IMR-90 (cell line): Measurements from ENCODE around the gene CDHR4. TPM values are rescaled to one million over a fixed set of nuclear protein-coding genes. Genes with fewer than 3 reads are reported as not detected.
"Not testable (repeated sequence)": the region's sequence is repeated elsewhere in the genome, so short reads cannot be mapped to it uniquely, and the experiment has no call there.

Source experiments
- ATAC-seq: fragments of 200-7000 bp; cut with Tn5 transposase; 2 replicates; pipeline ENCODE4 v1.9.1; 2020; ENCODE audit warnings: low read depth, mild to moderate bottlenecking, moderate library complexity
- BruUV-seq: library from RNA; stranded (reverse); fragments of 400-500 nt; replicated peaks from 2 replicates; lab custom pipeline; 2021; lab: Mats Ljungman, UMichigan
- CTCF ChIA-PET: fragments of 300-600 bp; formaldehyde crosslinking; extraction: SDS; loops from one replicate; lab custom pipeline; 2021; ENCODE audit warnings: antibody characterized with exemption; lab: Yijun Ruan, JAX
- POLR2A ChIA-PET: fragments of 300-600 bp; sonication (Branson Sonifier 250); formaldehyde crosslinking; loops from one replicate; lab custom pipeline; 2022; ENCODE audit warnings: antibody characterized with exemption; ENCODE audit not compliant: unreplicated experiment; lab: Charles Lee
- DNase-seq: peaks from one replicate; pipeline ENCODE4 v3.0.0; 2013
- H2AFZ ChIP-seq: replicated peaks from 2 replicates; pipeline ENCODE3; 2013; ENCODE audit warnings: low read length, mild to moderate bottlenecking; ENCODE audit not compliant: poor library complexity
- H2AK5ac ChIP-seq: 2 replicates; pipeline ENCODE4 v1.6.1; 2013; ENCODE audit warnings: low read depth, low read length, inconsistent platforms
- H2AK9ac ChIP-seq: replicated peaks from 2 replicates; pipeline ENCODE3; 2013; ENCODE audit warnings: mild to moderate bottlenecking, low read depth, low read length, moderate library complexity; ENCODE audit not compliant: poor library complexity
- H2BK120ac ChIP-seq: 2 replicates; pipeline ENCODE4 v1.6.1; 2013; ENCODE audit warnings: low read depth, low read length, inconsistent platforms
- H2BK15ac ChIP-seq: 3 replicates; pipeline ENCODE4 v1.6.1; 2013; ENCODE audit warnings: low read depth, low read length, inconsistent platforms
- H2BK20ac ChIP-seq: 2 replicates; pipeline ENCODE4 v1.6.1; 2013; ENCODE audit warnings: low read depth, mild to moderate bottlenecking, inconsistent platforms, low read length, moderate library complexity
- H2BK5ac ChIP-seq: 2 replicates; pipeline ENCODE4 v1.6.1; 2013; ENCODE audit warnings: mild to moderate bottlenecking, low read depth, low read length, inconsistent platforms; ENCODE audit not compliant: poor library complexity, severe bottlenecking
- H3K14ac ChIP-seq: replicated peaks from 2 replicates; pipeline ENCODE4 v1.6.1; 2013; ENCODE audit warnings: low read depth, low read length, inconsistent platforms
- H3K18ac ChIP-seq: 2 replicates; pipeline ENCODE4 v1.6.1; 2013; ENCODE audit warnings: low read depth, low read length, control low read depth
- H3K23ac ChIP-seq: 2 replicates; pipeline ENCODE4 v1.6.1; 2013; ENCODE audit warnings: low read depth, low read length, inconsistent platforms
- H3K27ac ChIP-seq: 2 replicates; pipeline ENCODE4 v1.5.1; 2013; ENCODE audit warnings: mild to moderate bottlenecking, control low read depth, low read length; ENCODE audit not compliant: insufficient read depth
- H3K27me3 ChIP-seq: 2 replicates; pipeline ENCODE4 v1.6.1; 2013; ENCODE audit warnings: low read length; ENCODE audit not compliant: control insufficient read depth, insufficient read depth
- H3K36me3 ChIP-seq: 2 replicates; pipeline ENCODE4 v1.6.1; 2013; ENCODE audit warnings: low read length, mixed read lengths; ENCODE audit not compliant: control insufficient read depth, insufficient read depth
- H3K4ac ChIP-seq: 2 replicates; pipeline ENCODE4 v1.6.1; 2013; ENCODE audit warnings: low read depth, low read length, inconsistent platforms
- H3K4me1 ChIP-seq: 2 replicates; pipeline ENCODE4 v1.6.1; 2013; ENCODE audit warnings: low read length, mixed read lengths; ENCODE audit not compliant: control insufficient read depth, insufficient read depth
- H3K4me2 ChIP-seq: 2 replicates; pipeline ENCODE4 v1.6.1; 2013; ENCODE audit warnings: low read depth, mild to moderate bottlenecking, control low read depth, low read length, moderate library complexity
- H3K4me3 ChIP-seq: 2 replicates; pipeline ENCODE4 v1.5.1; 2013; ENCODE audit warnings: low read depth, mild to moderate bottlenecking, control low read depth, low read length, moderate library complexity; ENCODE audit not compliant: insufficient read depth
- H3K56ac ChIP-seq: 2 replicates; pipeline ENCODE4 v1.6.1; 2013; ENCODE audit warnings: low read length, inconsistent platforms; ENCODE audit not compliant: insufficient read depth; ENCODE audit errors: extremely low read depth
- H3K79me1 ChIP-seq, 2 experiments: 2 replicates each; pipeline ENCODE4 v1.6.1; 2013; ENCODE audit warnings: low read length in 2 of 2, inconsistent platforms in 1 of 2, low read depth in 1 of 2
- H3K9ac ChIP-seq: 2 replicates; pipeline ENCODE4 v1.6.1; 2013; ENCODE audit warnings: low read depth, low read length, control low read depth
- H3K9me1 ChIP-seq: 2 replicates; pipeline ENCODE4 v1.6.1; 2013; ENCODE audit warnings: low read length, inconsistent platforms; ENCODE audit not compliant: insufficient read depth
- H3K9me3 ChIP-seq: 2 replicates; pipeline ENCODE4 v1.6.1; 2013; ENCODE audit warnings: low read length; ENCODE audit not compliant: control insufficient read depth, insufficient read depth
- H4K20me1 ChIP-seq: 2 replicates; pipeline ENCODE4 v1.6.1; 2013; ENCODE audit warnings: low read length, inconsistent platforms; ENCODE audit not compliant: insufficient read depth
- H4K5ac ChIP-seq: 2 replicates; pipeline ENCODE4 v1.6.1; 2013; ENCODE audit warnings: mild to moderate bottlenecking, low read depth, low read length, control low read depth
- H4K8ac ChIP-seq, 2 experiments: 2 replicates each; pipeline ENCODE4 v1.6.1; 2013; ENCODE audit warnings: low read depth in 2 of 2, low read length in 2 of 2, control low read depth in 1 of 2, inconsistent platforms in 1 of 2
- H4K91ac ChIP-seq: 2 replicates; pipeline ENCODE4 v1.6.1; 2013; ENCODE audit warnings: low read depth, low read length, inconsistent platforms; ENCODE audit not compliant: insufficient read depth
- BHLHE40 ChIP-seq: fragments of 150-350 bp; IDR thresholded peaks from 2 replicates; pipeline ENCODE4 v1.6.1; 2016; ENCODE audit warnings: mild to moderate bottlenecking, low read depth, low read length
- MXI1 ChIP-seq: IDR thresholded peaks from 2 replicates; pipeline ENCODE4 v1.6.1; 2012; ENCODE audit warnings: low read depth, mild to moderate bottlenecking, low read length, moderate library complexity, borderline replicate concordance
- WGBS, 2 experiments: methylation state at CpG; one replicate each; pipeline versions ENCODE4 v1.1.5 to v1.1.7; 2013; ENCODE audit warnings: missing lambda C conversion rate in 2 of 2; ENCODE audit not compliant: insufficient read length in 1 of 2; ENCODE audit errors: extremely low coverage in 2 of 2; 5-methylcytosine and 5-hydroxymethylcytosine counted together
- dilution Hi-C: fragments of 300-500 bp; cut with HindIII; formaldehyde crosslinking; loops from one replicate; pipeline ENCODE4 v1.14.3; 2018; ENCODE audit warnings: low sequenced_read_pairs; ENCODE audit not compliant: unreplicated experiment
- in situ Hi-C: fragments of 300-500 bp; cut with MboI; formaldehyde crosslinking; loops from 3 replicates; pipeline ENCODE4 v1.14.3; 2019; ENCODE audit warnings: low sequenced_read_pairs, inconsistent platforms, mixed read lengths
- intact Hi-C: fragments of 100-400 bp; cut with micrococcal nuclease; formaldehyde crosslinking; loops from 2 replicates; pipeline ENCODE4 v1.10.0; 2022
- polyA plus RNA-seq, 3 experiments: library from polyadenylated mRNA; depleted of rRNA; stranded (reverse); fragments of >200 nt; gene quantifications; 2 replicates each; pipeline ENCODE4 v1.2.3, GENCODE V29; 2012; ENCODE audit warnings: low replicate concordance in 1 of 3
- total RNA-seq: library from RNA; depleted of rRNA; stranded (reverse); fragments of >200 nt; gene quantifications from 2 replicates; pipeline ENCODE4 v1.2.3, GENCODE V29; 2012

Gene CDHR4
- total and polyA plus RNA-seq, 2 of the 4 experiments (the other 2 are of a cell fraction) = not detected

- H3K27me3 ChIP-seq = no peaks in the 10 kb centered on the region
- no peak overlapping the region for H2BK120ac ChIP-seq
- peaks cover 12% of the 10 kb centered on the region for H3K36me3 ChIP-seq
- in situ Hi-C loops = no loop called here
- peak overlapping the region; percentile 89 for H2AFZ ChIP-seq
- ChIA-PET POLR2A (interaction anchor here (0.6 kb wide), 1 partner anchor 18 kb away, joined by 7 read pairs; the partner anchor contains the start of gene INKA1), CTCF (interaction anchor here (0.7 kb wide), 1 partner anchor 41 kb away, joined by 3 read pairs; no protein-coding TSS in a partner anchor)
- no peak overlapping the region for H3K18ac ChIP-seq
- dilution Hi-C loops = no loop called here
- peak overlapping the region; percentile 89 for H2AK5ac ChIP-seq
- H4K5ac ChIP-seq = no peak overlapping the region; the same call in 1 of the 2 replicates
- peak overlapping the region; percentile 96 for H3K4me2 ChIP-seq
- intact Hi-C loops = no loop called here
- ATAC-seq = peak; percentile 44
- H2BK15ac ChIP-seq = no peak overlapping the region
- H4K91ac ChIP-seq = peak overlapping the region; percentile 58
- no peaks in the 10 kb centered on the region for H3K9me3 ChIP-seq
- H3K4me3 ChIP-seq = peak overlapping the region; percentile 64
- DNase-seq = peak; percentile 28
- no TSS peak for BruUV-seq
- TF ChIP-seq MXI1 = peak; percentile 44; the same call in 1 of the 2 replicates
- no peak for TF ChIP-seq BHLHE40
- H3K9me1 ChIP-seq = peaks cover 11% of the 10 kb centered on the region
- H3K4me1 ChIP-seq = peaks cover 10% of the 10 kb centered on the region
- 1% methylated on average over 27 of the region's 50 CpGs; no CpG with 5 or more reads in 1 of the 2 experiments for WGBS, 2 experiments
- peak overlapping the region; percentile 91 for H2AK9ac ChIP-seq
- H3K79me1 ChIP-seq = peaks cover 4 to 51% of the 10 kb centered on the region in 2 experiments
- H3K23ac ChIP-seq = peak overlapping the region; percentile 99
- H2BK20ac ChIP-seq = no peak overlapping the region
- peak overlapping the region; percentile 93 for H3K56ac ChIP-seq
- peak overlapping the region; percentile 93 for H3K14ac ChIP-seq
- H3K27ac ChIP-seq = peak overlapping the region; percentile 45
- peak overlapping the region; percentile 14 for H2BK5ac ChIP-seq
- H3K9ac ChIP-seq = peak overlapping the region; percentile 78
- peak overlapping the region; percentile 83 for H3K4ac ChIP-seq
- H4K8ac ChIP-seq = peak overlapping the region; percentile 32 to 74; a peak in 1 of 4 replicates
- peaks cover 22% of the 10 kb centered on the region for H4K20me1 ChIP-seq
Observed at GRCh38 chr3:49785565-49786356, 13.9 kb downstream of the CDHR4 start.

GRCh38 chr3:49782277-49782676, 17.4 kb downstream of the CDHR4 start:
- H3K56ac ChIP-seq, H3K14ac ChIP-seq, H4K8ac ChIP-seq, H2BK20ac ChIP-seq, H3K23ac ChIP-seq, in situ Hi-C loops, H2BK120ac ChIP-seq, BruUV-seq, POLR2A ChIA-PET, H4K5ac ChIP-seq, DNase-seq, H4K91ac ChIP-seq, H2BK5ac ChIP-seq, H3K4me2 ChIP-seq, H2AFZ ChIP-seq, H2BK15ac ChIP-seq, H2AK9ac ChIP-seq, H3K9ac ChIP-seq, intact Hi-C loops, H3K18ac ChIP-seq, dilution Hi-C loops, H3K4ac ChIP-seq, H3K27ac ChIP-seq, H3K4me3 ChIP-seq, CTCF ChIA-PET, H3K9me3 ChIP-seq, ATAC-seq, H2AK5ac ChIP-seq, H3K27me3 ChIP-seq: not testable (repeated sequence)
- WGBS, 2 experiments = 100% methylated on average over 1 of the region's 9 CpGs; no CpG with 5 or more reads in 1 of the 2 experiments
- peaks cover 12% of the 10 kb centered on the region for H3K36me3 ChIP-seq
- peaks cover 14% of the 10 kb centered on the region for H3K4me1 ChIP-seq
- peaks cover 16% of the 10 kb centered on the region for H3K9me1 ChIP-seq
- H4K20me1 ChIP-seq = peaks cover 46% of the 10 kb centered on the region
- peaks cover 7 to 72% of the 10 kb centered on the region in 2 experiments for H3K79me1 ChIP-seq
